ENCODE results near the gene TAOK3. TPM values are rescaled to one million over a fixed set of nuclear protein-coding genes. Genes with fewer than 3 reads are reported as not detected.
A peak's percentile ranks its signal among the peaks of the same experiment; 100 is the strongest.
"Not testable (repeated sequence)": the region's sequence is repeated elsewhere in the genome, so short reads cannot be mapped to it uniquely, and the experiment has no call there.

The TAOK3 gene
- total and polyA plus RNA-seq, 10 of the 15 experiments (the other 5 are each of a cell fraction or from before 2014, with no cell fraction given), result 41.3 to 131 (median 57.8) TPM

- TF ChIP-seq POU2F2 (IDR thresholded peaks at IDR 0.05; ENCODE audit: borderline replicate concordance, low read depth, low read length) (no peak), PRDM15 (CRISPR knock-in tag; IDR thresholded peaks at IDR 0.05) (no peak), MEF2A (IDR thresholded peaks at IDR 0.05; ENCODE audit: insufficient read depth, low read depth, low read length) (0 out of 2 replicates have a peak, but pooled peaks have one; percentile 49), NFYB (IDR thresholded peaks at IDR 0.05; ENCODE audit: insufficient read depth, low read depth, low read length) (no peak), RUNX3 (IDR thresholded peaks at IDR 0.05; ENCODE audit: low read length) (peak; percentile 74), CBFB (IDR thresholded peaks at IDR 0.05; ENCODE audit: low read depth) (peak; percentile 39; the same call in 1 of the 2 replicates), NFIC (IDR thresholded peaks at IDR 0.05; ENCODE audit: low read depth, low read length) (peak; percentile 60; the same call in 1 of the 2 replicates)
- TF ChIP-seq, protein P1, sequence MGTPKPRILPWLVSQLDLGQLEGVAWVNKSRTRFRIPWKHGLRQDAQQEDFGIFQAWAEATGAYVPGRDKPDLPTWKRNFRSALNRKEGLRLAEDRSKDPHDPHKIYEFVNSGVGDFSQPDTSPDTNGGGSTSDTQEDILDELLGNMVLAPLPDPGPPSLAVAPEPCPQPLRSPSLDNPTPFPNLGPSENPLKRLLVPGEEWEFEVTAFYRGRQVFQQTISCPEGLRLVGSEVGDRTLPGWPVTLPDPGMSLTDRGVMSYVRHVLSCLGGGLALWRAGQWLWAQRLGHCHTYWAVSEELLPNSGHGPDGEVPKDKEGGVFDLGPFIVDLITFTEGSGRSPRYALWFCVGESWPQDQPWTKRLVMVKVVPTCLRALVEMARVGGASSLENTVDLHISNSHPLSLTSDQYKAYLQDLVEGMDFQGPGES (IDR thresholded peaks at IDR 0.05), result no peak
- TF ChIP-seq, protein P2, sequence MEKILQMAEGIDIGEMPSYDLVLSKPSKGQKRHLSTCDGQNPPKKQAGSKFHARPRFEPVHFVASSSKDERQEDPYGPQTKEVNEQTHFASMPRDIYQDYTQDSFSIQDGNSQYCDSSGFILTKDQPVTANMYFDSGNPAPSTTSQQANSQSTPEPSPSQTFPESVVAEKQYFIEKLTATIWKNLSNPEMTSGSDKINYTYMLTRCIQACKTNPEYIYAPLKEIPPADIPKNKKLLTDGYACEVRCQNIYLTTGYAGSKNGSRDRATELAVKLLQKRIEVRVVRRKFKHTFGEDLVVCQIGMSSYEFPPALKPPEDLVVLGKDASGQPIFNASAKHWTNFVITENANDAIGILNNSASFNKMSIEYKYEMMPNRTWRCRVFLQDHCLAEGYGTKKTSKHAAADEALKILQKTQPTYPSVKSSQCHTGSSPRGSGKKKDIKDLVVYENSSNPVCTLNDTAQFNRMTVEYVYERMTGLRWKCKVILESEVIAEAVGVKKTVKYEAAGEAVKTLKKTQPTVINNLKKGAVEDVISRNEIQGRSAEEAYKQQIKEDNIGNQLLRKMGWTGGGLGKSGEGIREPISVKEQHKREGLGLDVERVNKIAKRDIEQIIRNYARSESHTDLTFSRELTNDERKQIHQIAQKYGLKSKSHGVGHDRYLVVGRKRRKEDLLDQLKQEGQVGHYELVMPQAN (conservative IDR thresholded peaks at IDR 0.05), result no peak
Observed at GRCh38 chr12:118354903-118355302, 17.8 kb downstream of the TAOK3 start (continued).

DNA sequence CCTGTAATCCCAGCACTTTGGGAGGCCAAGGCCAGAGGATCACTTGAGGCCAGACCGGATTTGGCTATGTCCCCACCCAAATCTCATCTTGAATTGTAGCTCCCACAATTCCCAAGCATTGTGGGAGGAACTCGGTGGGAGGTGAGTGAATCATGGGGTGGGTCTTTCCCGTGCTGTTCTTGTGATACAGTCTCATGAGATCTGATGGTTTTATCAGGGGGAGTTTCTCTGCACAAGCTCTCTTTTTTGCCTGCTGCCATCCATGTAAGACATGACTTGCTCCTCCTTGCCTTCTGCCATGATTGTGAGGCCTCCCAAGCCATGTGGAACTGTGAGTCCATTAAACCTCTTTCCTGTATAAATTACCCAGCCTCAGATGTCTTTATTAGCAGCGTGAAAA is 18.2 kb downstream of the TAOK3 start:
- ChIA-PET POLR2A (interaction anchor here (0.5 to 5.9 kb wide), 6 partner anchors 8 to 430 kb away, joined by 3 to 68 read pairs (median 6); no protein-coding TSS in a partner anchor), CTCF (interaction anchor here (0.9 to 7.6 kb wide), 6 partner anchors 7 to 172 kb away, joined by 4 to 98 read pairs (median 56); no protein-coding TSS in a partner anchor), RAD21 (ENCODE audit: unreplicated experiment) (interaction anchor here (1.4 to 6.9 kb wide), 5 partner anchors 8 to 54 kb away, joined by 4 to 98 read pairs (median 48); partner anchors contain the start of gene SUDS3), SMC1A (ENCODE audit: uncharacterized antibody, unreplicated experiment) (interaction anchor here (0.7 to 8.7 kb wide), 8 partner anchors 8 to 171 kb away, joined by 3 to 125 read pairs (median 79); partner anchors contain the start of genes SUDS3 and TAOK3)
- in situ Hi-C loops (cut with MboI); FAIRE-seq; H3K36me3 ChIP-seq (ENCODE audit: control insufficient read depth in 2 of 2, insufficient read depth in 2 of 2, low read length in 1 of 2); H3K9ac ChIP-seq (ENCODE audit: control insufficient read depth, insufficient read depth, low read length); H3K4me3 ChIP-seq; BruUV-seq (replicated peaks); ATAC-seq; H3K27me3 ChIP-seq (replicated peaks in 1 of 2; ENCODE audit: control insufficient read depth in 2 of 2, insufficient read depth in 2 of 2, low read length in 1 of 2); H4K20me1 ChIP-seq (ENCODE audit: control insufficient read depth, insufficient read depth); H3K4me1 ChIP-seq (ENCODE audit: control insufficient read depth, insufficient read depth, low read length); H3K27ac ChIP-seq (ENCODE audit: control insufficient read depth, insufficient read depth); DNase-seq (ENCODE audit: low read depth, low spot score); H2AFZ ChIP-seq (ENCODE audit: control insufficient read depth, low read depth, low read length); H3K4me2 ChIP-seq (ENCODE audit: control insufficient read depth, insufficient read depth); intact Hi-C loops (cut with micrococcal nuclease; ENCODE audit: unreplicated experiment); H3K9me3 ChIP-seq (replicated peaks; ENCODE audit: control insufficient read depth, insufficient read depth, low read length): not testable (repeated sequence)
- H3K79me2 ChIP-seq (ENCODE audit: control insufficient read depth, insufficient read depth, low read length), result peaks cover 81% of the 10 kb centered on the region
- WGBS (ENCODE audit: insufficient coverage, insufficient replicate concordance, low lambda C conversion rate, missing lambda C conversion rate), result 63% methylated on average over 4 of the region's 4 CpGs
